ENCODE measurements around the gene MAT2B. TPM values are rescaled to one million over a fixed set of nuclear protein-coding genes. Genes with fewer than 3 reads are reported as not detected.

Gene MAT2B
- total RNA-seq (100 to 1,000 TPM; 145 to 147 TPM), polyA plus RNA-seq (100 to 1,000 TPM; 260 to 287 (median 260) TPM), total RNA-seq (56.6 to 151 (median 87.4) reads per million in 6 experiments)

DNA sequence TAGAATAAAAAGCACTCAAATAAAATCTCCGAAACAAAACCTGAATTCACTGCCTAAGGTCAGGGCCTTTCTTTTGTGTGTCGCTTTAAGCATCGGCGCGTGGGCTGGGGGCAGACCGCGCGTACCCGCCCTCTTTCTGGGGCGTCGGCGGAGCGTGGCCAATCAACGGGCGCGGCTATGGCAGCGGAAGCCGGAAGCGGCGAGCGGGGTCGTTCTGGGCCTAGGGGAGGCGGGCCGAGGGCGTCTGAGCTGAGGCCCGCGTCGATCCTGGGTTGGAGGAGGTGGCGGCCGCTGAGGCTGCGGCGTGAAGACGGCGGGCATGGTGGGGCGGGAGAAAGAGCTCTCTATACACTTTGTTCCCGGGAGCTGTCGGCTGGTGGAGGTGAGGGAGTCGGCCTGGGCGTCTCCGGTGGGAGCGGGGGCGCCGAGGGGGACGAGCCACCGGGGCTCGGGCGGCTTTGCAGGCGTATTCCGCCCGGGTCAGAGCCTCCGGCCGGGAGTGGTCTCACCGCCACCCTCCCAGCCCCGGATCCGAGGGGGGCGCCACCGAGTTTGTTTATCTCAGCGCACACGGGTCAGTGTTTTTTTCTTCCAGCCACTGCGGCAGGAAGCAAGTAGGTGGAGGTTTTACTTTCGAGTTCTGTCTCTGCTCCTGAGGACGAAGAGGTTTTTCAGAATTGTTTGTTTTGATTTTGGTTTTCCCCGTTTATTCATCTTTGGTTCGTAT, at the start of gene MAT2B:
Gene MAT2B, plus strand, starts transcription at position 252 of the 727 bp plus-strand sequence. Its CDS starts 68 bp downstream, at position 320.
- Mint-ChIP-seq H3K36me3 (peaks cover 0 to 10% (median 0%) of the 10 kb centered on the region in 3 donors), H3K9me3 (no peaks in the 10 kb centered on the region), H3K4me3 (peak within 1 kb of the TSS; percentile 90 to 98 (median 96)), H3K27ac (peak within 1 kb of the TSS; percentile 98 to 100 (median 99)), H3K4me1 (peaks cover 15 to 57% (median 49%) of the 10 kb centered on the region in 4 donors), H3K27me3 (no peaks in the 10 kb centered on the region)
- POLR2A ChIA-PET, result interaction anchor here (0.5 to 7.3 kb wide), 13 partner anchors 10 to 410 kb away, joined by 3 to 178 read pairs (median 5); partner anchors contain the start of genes CCNG1, HMMR and NUDCD2
- ATAC-seq, result peak; percentile 88 to 89
- peak; percentile 93 to 97 (median 96) for DNase-seq

DNA sequence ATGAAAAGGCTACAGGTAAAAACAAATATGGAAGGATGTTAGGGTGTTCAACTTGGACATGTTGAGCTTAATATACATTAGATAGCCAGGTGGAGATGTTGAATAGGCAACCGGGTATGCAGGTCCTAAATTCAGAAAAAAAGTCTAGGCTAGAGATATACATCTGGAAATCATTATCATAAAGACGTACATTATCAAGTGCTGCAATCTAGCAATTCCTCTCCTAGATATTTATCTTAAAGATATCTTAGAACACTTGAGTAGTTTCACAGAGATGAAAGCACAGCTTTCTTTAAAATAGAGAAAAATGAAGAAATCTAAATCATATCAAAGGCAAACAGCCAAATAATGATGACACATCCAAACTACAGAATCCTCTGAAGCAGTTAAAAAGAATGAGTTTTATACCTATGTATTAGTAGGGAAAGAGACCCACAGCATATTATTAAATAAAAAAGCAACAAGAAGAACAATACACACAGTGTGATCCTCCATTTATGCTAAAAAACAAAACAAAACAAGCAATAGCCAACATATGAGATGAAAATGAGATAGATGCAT, 49.3 kb upstream of the MAT2B start:
- peaks cover 0 to 3% (median 0%) of the 10 kb centered on the region in 5 donors for H3K27me3 Mint-ChIP-seq
- ATAC-seq (no peak), DNase-seq (no peak)
- POLR2A ChIA-PET, result interaction anchor here (0.7 to 0.9 kb wide), 2 partner anchors 14 to 36 kb away, joined by 3 to 4 read pairs; no protein-coding TSS in a partner anchor
- H3K27ac Mint-ChIP-seq, result peak overlapping the region in 5 of 10 donors; percentile 10 to 64 (median 59)
- H3K4me3 Mint-ChIP-seq, result no peak overlapping the region
- H3K36me3 Mint-ChIP-seq, result peaks cover 0 to 50% (median 18%) of the 10 kb centered on the region in 3 donors
- H3K4me1 Mint-ChIP-seq, result peaks cover 18 to 38% (median 36%) of the 10 kb centered on the region in 4 donors
- no peaks in the 10 kb centered on the region for H3K9me3 Mint-ChIP-seq

DNA sequence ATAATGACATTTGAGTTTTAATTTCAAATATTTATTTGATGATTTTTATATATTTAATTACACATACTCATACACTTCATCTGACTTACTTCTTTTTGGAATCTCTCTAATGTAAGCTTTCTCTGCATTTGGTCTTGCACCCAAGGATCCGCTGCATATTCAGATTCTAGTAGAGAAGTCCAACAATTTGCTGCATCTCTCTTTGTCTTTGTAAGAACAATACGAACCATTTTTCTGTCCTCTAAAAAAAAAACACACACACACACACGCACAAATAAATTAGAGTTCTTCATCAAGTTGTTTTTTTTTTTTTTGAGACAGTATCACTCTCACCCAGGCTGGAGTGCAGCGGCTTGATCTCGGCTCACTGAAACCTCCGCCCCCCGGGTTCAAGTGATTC, 48.6 kb upstream of the MAT2B start:
- Mint-ChIP-seq H3K27me3 (peaks cover 0 to 3% (median 0%) of the 10 kb centered on the region in 5 donors), H3K36me3 (peaks cover 0 to 43% (median 17%) of the 10 kb centered on the region in 3 donors), H3K9me3 (no peaks in the 10 kb centered on the region), H3K27ac (peak overlapping the region in 1 of 10 donors; percentile 47), H3K4me3 (no peak overlapping the region), H3K4me1 (peaks cover 18 to 44% (median 38%) of the 10 kb centered on the region in 4 donors)
- DNase-seq (no peak), ATAC-seq (no peak)
- POLR2A ChIA-PET, result interaction anchor here (0.7 to 6.7 kb wide), 3 partner anchors 15 to 48 kb away, joined by 3 to 178 read pairs (median 4); partner anchors contain the start of gene MAT2B

DNA sequence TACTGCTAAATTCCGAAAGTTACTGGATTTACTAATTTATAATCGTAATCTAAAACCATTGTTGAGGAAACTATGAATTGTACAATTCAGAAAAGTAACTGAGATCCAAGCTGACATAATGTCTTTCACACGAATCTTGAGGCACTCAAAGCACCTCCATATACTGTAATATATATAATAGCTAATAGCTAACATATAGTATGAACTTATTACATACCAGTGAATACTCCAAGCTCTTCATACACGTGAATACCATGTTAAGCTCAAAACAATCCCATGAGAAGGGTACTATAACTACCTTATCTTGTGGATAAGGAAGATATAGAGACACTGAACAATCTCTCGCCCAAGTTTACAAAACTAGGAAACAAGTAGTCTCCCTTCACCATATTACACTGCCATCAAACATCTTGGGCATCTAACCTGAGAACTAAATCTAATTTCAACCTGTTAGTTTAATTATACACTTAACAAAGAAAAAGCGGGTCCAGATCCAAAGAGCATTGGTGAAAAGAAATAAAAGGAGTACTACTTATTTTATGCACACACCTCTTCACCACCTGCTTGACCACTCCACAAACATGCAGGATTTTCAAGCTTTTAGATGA, 46.5 kb upstream of the MAT2B start:
- H3K27me3 Mint-ChIP-seq, result peaks cover 0 to 3% (median 0%) of the 10 kb centered on the region in 5 donors
- no peak for ATAC-seq
- no peak for DNase-seq
- H3K9me3 Mint-ChIP-seq, result no peaks in the 10 kb centered on the region
- H3K4me1 Mint-ChIP-seq, result peaks cover 18 to 52% (median 41%) of the 10 kb centered on the region in 4 donors
- H3K36me3 Mint-ChIP-seq, result peaks cover 0 to 30% (median 15%) of the 10 kb centered on the region in 3 donors
- POLR2A ChIA-PET, result interaction anchor here (1.5 to 6.7 kb wide), 4 partner anchors 11 to 46 kb away, joined by 7 to 178 read pairs (median 48); partner anchors contain the start of genes CCNG1 and MAT2B
- H3K27ac Mint-ChIP-seq, result peak overlapping the region; percentile 99 to 100 (median 99)
- H3K4me3 Mint-ChIP-seq, result peak overlapping the region; percentile 92 to 98 (median 98)

DNA sequence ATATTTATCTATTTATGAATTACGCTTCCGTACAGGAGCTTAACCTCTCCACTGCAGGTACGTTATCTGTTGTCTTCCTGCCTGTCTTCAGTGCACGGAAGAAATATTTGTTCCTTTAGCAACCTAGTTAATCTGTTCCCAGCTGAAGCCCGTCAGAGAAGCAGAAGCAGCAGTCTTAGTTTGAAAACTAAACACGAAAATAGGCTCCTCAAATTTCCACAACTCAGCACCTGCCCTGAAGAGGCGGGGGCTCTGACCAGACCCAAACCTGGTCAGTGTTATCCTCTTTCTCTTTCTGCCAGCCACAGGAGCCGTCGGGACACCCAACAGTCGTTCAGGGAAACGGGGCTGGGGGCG, 46.0 kb upstream of the MAT2B start:
- DNase-seq, result peak in 1 of 10 donors; percentile 2
- Mint-ChIP-seq H3K27me3 (peaks cover 0 to 3% (median 0%) of the 10 kb centered on the region in 5 donors), H3K4me3 (peak overlapping the region; percentile 92 to 98 (median 98)), H3K4me1 (peaks cover 18 to 52% (median 41%) of the 10 kb centered on the region in 4 donors), H3K27ac (peak overlapping the region; percentile 99 to 100 (median 99)), H3K9me3 (no peaks in the 10 kb centered on the region), H3K36me3 (peaks cover 0 to 28% (median 15%) of the 10 kb centered on the region in 3 donors)
- POLR2A ChIA-PET, result interaction anchor here (0.8 to 6.7 kb wide), 6 partner anchors 10 to 45 kb away, joined by 3 to 178 read pairs (median 12); partner anchors contain the start of genes CCNG1 and MAT2B
- no peak for ATAC-seq

DNA sequence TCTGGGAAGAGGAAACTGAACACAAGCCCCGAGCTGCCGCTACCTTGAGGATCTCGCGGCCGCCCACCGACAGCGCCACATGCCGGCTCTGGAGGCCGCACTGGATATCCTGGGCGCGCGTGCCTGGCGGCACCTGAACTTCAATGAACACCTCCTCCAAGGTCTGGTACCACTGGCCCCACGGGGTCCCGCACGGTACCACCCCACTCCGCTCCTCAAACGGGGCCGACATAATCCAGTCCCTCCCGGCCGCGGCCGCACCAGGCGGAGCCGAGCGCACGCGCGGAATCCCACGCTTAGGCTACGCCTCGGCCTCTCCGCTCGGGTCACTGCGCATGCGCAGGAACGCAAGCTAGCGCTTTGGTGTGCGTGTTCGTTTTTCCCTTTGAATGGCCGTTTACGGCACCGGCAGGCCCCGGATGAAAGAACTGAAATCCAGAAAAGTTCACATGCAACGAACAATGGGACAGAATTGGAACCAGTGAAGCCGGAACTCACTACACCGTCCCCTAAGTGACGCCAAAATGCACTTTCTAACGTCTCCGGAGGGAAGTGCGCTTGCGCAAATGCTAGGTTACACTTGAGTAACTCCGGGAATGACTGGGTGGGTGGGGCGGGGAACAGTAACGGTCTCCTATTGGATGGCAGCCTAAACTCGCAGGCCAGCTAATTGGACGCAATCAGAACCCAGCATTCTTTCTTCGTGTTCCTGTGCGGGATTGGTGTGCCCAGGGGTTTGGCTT, 45.4 kb upstream of the MAT2B start, which contains the start of gene NUDCD2:
Gene NUDCD2, minus strand, starts transcription at position 284 of the 743 bp plus-strand sequence. Its CDS starts 52 bp downstream, at position 232.
- H3K27ac Mint-ChIP-seq, result peak within 1 kb of the TSS; percentile 99 to 100 (median 99)
- peaks cover 15 to 52% (median 38%) of the 10 kb centered on the region in 4 donors for H3K4me1 Mint-ChIP-seq
- peak; percentile 85 to 86 for ATAC-seq
- DNase-seq, result peak; percentile 91 to 100 (median 95)
- peak within 1 kb of the TSS; percentile 92 to 98 (median 98) for H3K4me3 Mint-ChIP-seq
- POLR2A ChIA-PET, result interaction anchor here (0.8 to 6.7 kb wide), 6 partner anchors 9 to 45 kb away, joined by 3 to 178 read pairs (median 12); partner anchors contain the start of genes CCNG1 and MAT2B
- H3K27me3 Mint-ChIP-seq, result peaks cover 0 to 3% (median 0%) of the 10 kb centered on the region in 5 donors
- no peaks in the 10 kb centered on the region for H3K9me3 Mint-ChIP-seq
- H3K36me3 Mint-ChIP-seq, result peaks cover 0 to 23% (median 15%) of the 10 kb centered on the region in 3 donors

DNA sequence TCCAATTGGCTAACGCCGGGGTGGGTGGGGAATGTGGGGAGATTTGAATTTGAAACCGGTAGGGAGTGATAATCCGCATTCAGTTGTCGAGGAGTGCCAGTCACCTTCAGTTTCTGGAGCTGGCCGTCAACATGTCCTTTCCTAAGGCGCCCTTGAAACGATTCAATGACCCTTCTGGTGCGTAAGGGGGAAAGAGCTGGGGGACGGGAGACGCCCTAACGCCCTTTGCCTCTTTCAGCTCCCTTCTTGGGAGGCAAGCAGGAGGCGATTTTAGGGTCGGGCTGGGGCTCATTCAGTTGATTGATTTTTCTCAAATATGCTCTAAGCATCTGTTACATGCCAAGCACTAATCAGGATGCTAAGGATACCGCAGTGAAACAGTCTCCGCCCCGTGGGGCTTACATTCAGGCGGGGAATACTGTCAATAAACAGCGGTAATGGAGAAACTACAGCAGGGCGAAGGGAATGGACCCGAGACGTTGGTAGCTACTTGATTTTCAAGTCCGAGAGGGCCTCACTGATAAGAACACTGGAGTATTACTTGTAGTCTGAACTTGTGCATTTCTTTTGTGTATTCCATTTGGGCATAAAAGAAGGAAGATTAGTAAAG, 44.8 kb upstream of the MAT2B start, which contains the start of gene HMMR:
Gene HMMR, plus strand, starts transcription at position 71 of the 610 bp plus-strand sequence. Its CDS starts 61 bp downstream, at position 132.
- POLR2A ChIA-PET, result interaction anchor here (1.0 to 6.7 kb wide), 5 partner anchors 9 to 44 kb away, joined by 3 to 178 read pairs (median 17); partner anchors contain the start of genes CCNG1 and MAT2B
- DNase-seq (no peak), ATAC-seq (no peak)
- H3K4me1 Mint-ChIP-seq, result peaks cover 12 to 52% (median 33%) of the 10 kb centered on the region in 4 donors
- peak within 1 kb of the TSS; percentile 99 to 100 (median 99) for H3K27ac Mint-ChIP-seq
- H3K4me3 Mint-ChIP-seq, result peak within 1 kb of the TSS; percentile 92 to 98 (median 98)
- peaks cover 0 to 3% (median 0%) of the 10 kb centered on the region in 5 donors for H3K27me3 Mint-ChIP-seq
- no peaks in the 10 kb centered on the region for H3K9me3 Mint-ChIP-seq
- H3K36me3 Mint-ChIP-seq, result peaks cover 0 to 16% (median 10%) of the 10 kb centered on the region in 3 donors

DNA sequence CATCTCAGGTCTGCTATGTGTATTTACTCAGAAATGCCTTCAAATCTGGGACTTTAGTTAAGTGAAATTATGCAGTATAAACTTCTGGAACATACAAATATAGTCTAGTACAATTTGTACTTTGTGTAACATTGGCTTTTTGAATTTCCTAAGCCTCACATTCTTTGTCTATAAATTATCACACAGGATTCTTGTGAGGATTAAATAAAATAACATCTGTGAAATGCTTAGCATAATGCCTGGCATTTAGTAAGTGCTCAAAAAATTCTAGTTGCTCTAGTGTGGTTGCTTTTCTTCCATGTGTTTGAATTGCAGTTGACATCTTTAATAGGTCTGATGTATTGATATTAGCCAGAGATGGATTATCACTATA, 42.4 kb upstream of the MAT2B start:
- POLR2A ChIA-PET, result interaction anchor here (1.1 to 6.7 kb wide), 2 partner anchors 25 to 42 kb away, joined by 4 to 178 read pairs; partner anchors contain the start of genes CCNG1 and MAT2B
- no peak for ATAC-seq
- no peak for DNase-seq
- H3K9me3 Mint-ChIP-seq, result no peaks in the 10 kb centered on the region
- H3K27me3 Mint-ChIP-seq, result peaks cover 0 to 3% (median 0%) of the 10 kb centered on the region in 5 donors
- no peak overlapping the region for H3K4me3 Mint-ChIP-seq
- H3K4me1 Mint-ChIP-seq, result peaks cover 8 to 38% (median 17%) of the 10 kb centered on the region in 4 donors
- peaks cover 0 to 3% (median 0%) of the 10 kb centered on the region in 3 donors for H3K36me3 Mint-ChIP-seq
- H3K27ac Mint-ChIP-seq, result peak overlapping the region in 2 of 10 donors; percentile 30 to 99

DNA sequence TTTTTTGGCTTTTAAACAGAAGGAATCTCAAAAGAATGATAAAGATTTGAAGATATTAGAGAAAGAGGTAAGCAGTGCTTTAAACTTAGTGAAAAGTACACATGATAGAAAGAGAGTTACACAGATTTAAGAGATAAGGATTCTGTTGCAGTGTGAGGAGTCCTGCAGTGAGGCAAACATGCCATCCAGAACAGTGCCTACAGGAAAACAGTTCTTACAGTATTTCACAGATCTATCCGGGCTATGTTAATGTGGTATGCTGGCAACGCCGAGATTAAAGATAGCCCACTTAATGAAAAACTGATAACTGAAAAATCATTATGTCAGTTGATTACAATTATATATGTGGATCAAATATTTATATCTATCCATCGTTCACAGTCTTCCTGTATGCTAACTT, 37.7 kb upstream of the MAT2B start:
- no peaks in the 10 kb centered on the region for H3K9me3 Mint-ChIP-seq
- POLR2A ChIA-PET, result interaction anchor here (4.6 kb wide), 1 partner anchor 8 kb away, joined by 17 read pairs; the partner anchor contains the start of genes HMMR and NUDCD2

DNA sequence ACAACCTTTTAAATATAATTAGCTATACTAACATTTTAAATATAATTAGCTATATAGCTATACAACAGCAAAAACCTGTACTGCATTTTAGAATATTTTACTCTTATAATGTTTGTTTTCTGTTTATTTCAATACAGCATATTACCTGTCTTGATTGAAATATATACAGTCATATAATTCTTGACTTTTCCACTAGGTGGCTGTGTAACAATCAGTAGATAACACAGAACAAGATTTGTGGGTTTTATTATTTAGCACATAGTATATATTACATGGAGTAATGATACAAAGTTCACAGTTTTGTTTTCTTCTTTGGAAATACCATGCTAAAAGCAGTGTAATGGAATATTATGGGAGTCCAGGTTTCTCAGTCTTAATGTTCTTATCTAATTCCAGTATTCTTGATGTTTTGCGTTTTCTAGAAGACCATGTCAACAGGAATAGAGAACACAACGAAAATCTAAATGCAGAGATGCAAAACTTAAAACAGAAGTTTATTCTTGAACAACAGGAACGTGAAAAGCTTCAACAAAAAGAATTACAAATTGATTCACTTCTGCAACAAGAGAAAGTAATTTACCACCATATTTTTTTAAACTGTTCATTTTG, 31.7 kb upstream of the MAT2B start:
- Mint-ChIP-seq H3K27ac (peak overlapping the region in 1 of 10 donors; percentile 3), H3K27me3 (no peaks in the 10 kb centered on the region), H3K36me3 (no peaks in the 10 kb centered on the region), H3K4me1 (no peaks in the 10 kb centered on the region), H3K9me3 (no peaks in the 10 kb centered on the region), H3K4me3 (no peak overlapping the region)
- ATAC-seq, result peak; percentile 52 to 82
- DNase-seq, result peak in 3 of 10 donors; percentile 21 to 43 (median 43)
- POLR2A ChIA-PET, result interaction anchor here (1.6 kb wide), 2 partner anchors 29 to 32 kb away, joined by 4 to 6 read pairs; partner anchors contain the start of gene MAT2B

More for the DNA sequence above, 37.7 kb upstream of the MAT2B start:
- no peak for DNase-seq
- peaks cover 0 to 2% (median 0%) of the 10 kb centered on the region in 4 donors for H3K4me1 Mint-ChIP-seq
- no peak overlapping the region for H3K4me3 Mint-ChIP-seq
- ATAC-seq, result no peak
- no peaks in the 10 kb centered on the region for H3K36me3 Mint-ChIP-seq
- H3K27ac Mint-ChIP-seq, result peak overlapping the region in 2 of 10 donors; percentile 27 to 32
- no peaks in the 10 kb centered on the region for H3K27me3 Mint-ChIP-seq

Data from naive thymus-derived CD8-positive, alpha-beta T cell (primary cell).